ENCODE data around the gene TCTN1. TPM values are rescaled to one million over a fixed set of nuclear protein-coding genes. Genes with fewer than 3 reads are reported as not detected.

The TCTN1 gene
- total RNA-seq, 1 donor from 2014 or later: 63.9 TPM

DNA sequence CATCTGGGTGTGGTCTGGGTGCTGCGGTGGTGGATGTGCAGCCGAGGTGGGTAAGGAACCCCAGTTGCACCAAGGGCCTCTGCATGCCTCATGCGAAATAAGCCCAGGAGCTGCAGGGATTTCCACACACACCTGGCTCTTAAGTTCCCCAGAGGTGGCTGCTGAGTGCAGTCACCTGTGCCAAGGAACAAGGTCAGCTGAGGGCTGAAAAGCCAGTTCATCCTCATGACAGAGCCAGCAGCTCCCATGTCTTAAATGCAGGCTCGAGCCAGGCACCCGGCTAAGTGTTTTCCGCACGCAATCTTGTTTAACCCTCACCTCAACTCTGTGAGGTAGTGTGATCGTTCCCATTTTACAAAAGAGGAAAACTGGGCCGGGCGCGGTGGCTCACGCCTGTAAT lies 65.3 kb downstream of the TCTN1 start:
- no peak overlapping the region for H3K4me3 Mint-ChIP-seq
- H3K4me1 Mint-ChIP-seq (ENCODE audit: unreplicated experiment): no peaks in the 10 kb centered on the region
- TF ChIP-seq, protein P1, sequence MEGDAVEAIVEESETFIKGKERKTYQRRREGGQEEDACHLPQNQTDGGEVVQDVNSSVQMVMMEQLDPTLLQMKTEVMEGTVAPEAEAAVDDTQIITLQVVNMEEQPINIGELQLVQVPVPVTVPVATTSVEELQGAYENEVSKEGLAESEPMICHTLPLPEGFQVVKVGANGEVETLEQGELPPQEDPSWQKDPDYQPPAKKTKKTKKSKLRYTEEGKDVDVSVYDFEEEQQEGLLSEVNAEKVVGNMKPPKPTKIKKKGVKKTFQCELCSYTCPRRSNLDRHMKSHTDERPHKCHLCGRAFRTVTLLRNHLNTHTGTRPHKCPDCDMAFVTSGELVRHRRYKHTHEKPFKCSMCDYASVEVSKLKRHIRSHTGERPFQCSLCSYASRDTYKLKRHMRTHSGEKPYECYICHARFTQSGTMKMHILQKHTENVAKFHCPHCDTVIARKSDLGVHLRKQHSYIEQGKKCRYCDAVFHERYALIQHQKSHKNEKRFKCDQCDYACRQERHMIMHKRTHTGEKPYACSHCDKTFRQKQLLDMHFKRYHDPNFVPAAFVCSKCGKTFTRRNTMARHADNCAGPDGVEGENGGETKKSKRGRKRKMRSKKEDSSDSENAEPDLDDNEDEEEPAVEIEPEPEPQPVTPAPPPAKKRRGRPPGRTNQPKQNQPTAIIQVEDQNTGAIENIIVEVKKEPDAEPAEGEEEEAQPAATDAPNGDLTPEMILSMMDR (conservative IDR thresholded peaks at IDR 0.05): no peak
- DNase-seq (ENCODE audit: extremely low spot score, unreplicated experiment): no peak
- no peak overlapping the region for H3K27ac Mint-ChIP-seq
- no peaks in the 10 kb centered on the region for H3K27me3 Mint-ChIP-seq
- H3K9me3 Mint-ChIP-seq: no peaks in the 10 kb centered on the region
- no peaks in the 10 kb centered on the region for H3K36me3 Mint-ChIP-seq

DNA sequence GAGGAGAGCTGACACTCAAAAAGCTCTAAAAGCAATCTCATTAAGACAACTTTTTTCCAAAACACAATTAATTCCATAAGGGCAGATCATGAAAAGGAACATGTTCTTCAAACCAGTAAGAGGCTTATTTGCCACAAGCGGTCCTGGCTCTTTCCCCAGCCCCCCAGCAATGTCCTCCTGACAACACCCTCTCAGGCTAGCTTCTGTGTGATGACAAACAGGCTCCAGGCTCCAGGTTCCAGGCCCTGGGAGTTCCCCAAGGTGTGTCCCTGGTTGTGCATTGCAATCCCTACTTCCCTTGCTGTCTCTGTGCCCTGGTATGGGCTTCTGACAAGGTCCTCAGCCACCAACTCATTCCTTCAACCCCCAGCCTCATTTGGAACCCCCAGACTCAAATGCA lies 66.1 kb downstream of the TCTN1 start:
- no peaks in the 10 kb centered on the region for H3K4me1 Mint-ChIP-seq (ENCODE audit: unreplicated experiment)
- no peak for DNase-seq (ENCODE audit: extremely low spot score, unreplicated experiment)
- H3K27ac Mint-ChIP-seq: no peak overlapping the region
- H3K27me3 Mint-ChIP-seq: no peaks in the 10 kb centered on the region
- H3K9me3 Mint-ChIP-seq: no peaks in the 10 kb centered on the region
- no peaks in the 10 kb centered on the region for H3K36me3 Mint-ChIP-seq
- TF ChIP-seq, protein P1 (conservative IDR thresholded peaks at IDR 0.05): no peak
- H3K4me3 Mint-ChIP-seq: no peak overlapping the region

DNA sequence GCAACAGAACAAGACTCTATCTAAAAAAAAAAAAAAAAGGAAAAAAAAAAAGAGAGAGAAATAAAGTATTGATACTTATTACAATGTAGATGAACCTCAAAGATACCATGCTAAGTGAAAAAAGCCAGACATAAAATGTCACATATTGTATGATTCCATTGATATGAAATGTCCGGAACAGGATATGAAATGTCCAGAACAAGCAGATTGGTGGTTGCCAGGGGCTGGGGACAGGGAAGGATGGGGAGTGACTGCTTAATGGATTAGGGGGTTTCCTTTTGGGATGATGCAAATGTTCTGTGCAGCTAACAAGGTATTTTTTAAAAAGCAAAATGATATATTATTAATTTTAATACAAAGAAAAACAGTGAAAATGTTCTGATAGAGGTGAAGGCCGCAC lies 70.0 kb downstream of the TCTN1 start:
- Mint-ChIP-seq H3K36me3 (no peaks in the 10 kb centered on the region), H3K27me3 (peaks cover 29% of the 10 kb centered on the region), H3K4me1 (ENCODE audit: unreplicated experiment) (peaks cover 4% of the 10 kb centered on the region), H3K9me3 (no peaks in the 10 kb centered on the region), H3K4me3 (no peak overlapping the region), H3K27ac (no peak overlapping the region)
- TF ChIP-seq, protein P1 (conservative IDR thresholded peaks at IDR 0.05): no peak
- DNase-seq (ENCODE audit: extremely low spot score, unreplicated experiment): no peak

DNA sequence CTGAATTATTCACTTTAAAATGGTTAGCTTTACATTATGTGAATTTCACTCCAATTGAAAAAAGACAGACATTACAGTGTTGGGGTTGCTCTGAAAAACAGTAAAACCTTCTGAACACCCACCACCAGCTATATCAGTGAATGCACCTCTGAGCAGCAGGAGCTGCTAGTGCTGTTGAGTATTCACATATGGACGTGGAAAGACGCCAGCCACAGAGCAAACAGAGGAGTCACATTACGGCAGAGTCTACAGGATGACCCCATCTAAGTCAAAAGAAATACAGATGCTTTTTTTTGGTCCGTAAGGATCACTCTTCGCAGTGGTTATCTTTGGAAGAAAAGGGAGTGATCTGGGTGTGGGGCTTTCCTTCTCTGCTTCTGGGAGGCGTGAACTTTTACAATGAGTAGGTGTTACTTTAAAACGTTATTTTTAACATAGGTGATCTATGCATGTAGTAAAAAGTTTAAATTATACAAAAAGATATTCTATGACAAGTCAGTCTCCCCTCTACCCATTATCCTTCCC lies 70.4 kb downstream of the TCTN1 start:
- H3K4me1 Mint-ChIP-seq (ENCODE audit: unreplicated experiment): peaks cover 5% of the 10 kb centered on the region
- no peaks in the 10 kb centered on the region for H3K9me3 Mint-ChIP-seq
- no peaks in the 10 kb centered on the region for H3K36me3 Mint-ChIP-seq
- TF ChIP-seq, protein P1 (conservative IDR thresholded peaks at IDR 0.05): no peak
- DNase-seq (ENCODE audit: extremely low spot score, unreplicated experiment): no peak
- peaks cover 30% of the 10 kb centered on the region for H3K27me3 Mint-ChIP-seq
- H3K4me3 Mint-ChIP-seq: no peak overlapping the region
- no peak overlapping the region for H3K27ac Mint-ChIP-seq

DNA sequence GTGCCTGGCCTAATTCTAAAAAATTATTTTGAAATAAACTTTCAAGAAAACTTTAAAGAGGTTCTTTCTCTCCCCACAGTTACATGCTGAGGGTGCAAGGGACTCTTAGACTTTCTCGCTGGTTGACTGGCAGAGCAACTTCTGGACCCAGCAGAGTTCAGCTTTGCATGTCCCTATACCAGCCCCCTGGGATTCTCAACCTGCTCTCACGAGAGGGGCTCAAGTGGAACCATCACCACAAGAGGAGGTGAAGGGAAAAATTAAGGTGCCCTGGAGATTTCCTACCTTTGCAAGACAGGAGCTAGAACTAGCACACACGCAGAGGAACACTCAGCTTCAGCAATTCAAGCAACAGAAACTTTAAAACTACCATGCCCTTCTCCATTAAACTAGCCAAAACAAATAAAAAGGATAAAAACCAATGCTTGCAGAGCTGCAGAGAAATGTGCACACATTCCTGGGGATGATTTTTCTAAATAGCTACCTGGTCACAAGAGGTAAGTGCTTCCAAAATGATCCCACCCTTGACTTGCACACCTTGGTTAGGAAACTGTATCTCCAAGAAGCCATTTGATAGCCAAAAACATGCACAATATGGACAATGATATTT lies 72.5 kb downstream of the TCTN1 start:
- no peak overlapping the region for H3K27ac Mint-ChIP-seq
- H3K9me3 Mint-ChIP-seq: no peaks in the 10 kb centered on the region
- TF ChIP-seq, protein P1 (conservative IDR thresholded peaks at IDR 0.05): no peak
- no peak for DNase-seq (ENCODE audit: extremely low spot score, unreplicated experiment)
- peaks cover 14% of the 10 kb centered on the region for H3K4me1 Mint-ChIP-seq (ENCODE audit: unreplicated experiment)
- no peaks in the 10 kb centered on the region for H3K36me3 Mint-ChIP-seq
- peak overlapping the region; percentile 80 for H3K4me3 Mint-ChIP-seq
- H3K27me3 Mint-ChIP-seq: peaks cover 39% of the 10 kb centered on the region
